Measurements from ENCODE around the gene PAQR4. TPM values are rescaled to one million over a fixed set of nuclear protein-coding genes. Genes with fewer than 3 reads are reported as not detected.
"Not testable (repeated sequence)": the region's sequence is repeated elsewhere in the genome, so short reads cannot be mapped to it uniquely, and the experiment has no call there.

PAQR4 gene
- total RNA-seq, 1 donor from 2014 or later = 7.4 TPM

DNA sequence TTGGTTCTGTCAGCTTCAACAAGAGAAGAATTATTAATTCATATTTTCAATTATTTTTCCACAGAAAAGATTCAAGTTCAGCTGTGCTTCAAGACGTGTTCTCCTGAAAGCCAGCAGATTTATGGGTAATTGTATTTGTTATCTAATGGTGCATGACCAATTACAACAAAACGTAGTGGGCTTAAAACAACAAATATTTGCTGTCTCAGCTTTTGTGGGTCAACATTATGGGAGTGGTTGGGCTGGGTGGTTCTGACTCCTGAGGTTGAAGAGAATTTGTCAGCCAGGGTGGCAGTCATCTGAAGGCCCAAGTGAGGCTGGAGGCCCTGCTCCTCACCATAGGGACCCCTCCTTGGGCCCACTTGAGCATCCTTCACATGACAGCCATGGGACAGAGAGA is 29.2 kb upstream of the PAQR4 start:
- Histone ChIP-seq H3K27ac (no peak overlapping the region), H3K9me3 (no peaks in the 10 kb centered on the region), H3K27me3 (no peaks in the 10 kb centered on the region), H3K36me3 (peaks cover 83% of the 10 kb centered on the region), H3K4me3 (no peak overlapping the region), H3K4me1 (no peaks in the 10 kb centered on the region)
- TF ChIP-seq, protein P1, sequence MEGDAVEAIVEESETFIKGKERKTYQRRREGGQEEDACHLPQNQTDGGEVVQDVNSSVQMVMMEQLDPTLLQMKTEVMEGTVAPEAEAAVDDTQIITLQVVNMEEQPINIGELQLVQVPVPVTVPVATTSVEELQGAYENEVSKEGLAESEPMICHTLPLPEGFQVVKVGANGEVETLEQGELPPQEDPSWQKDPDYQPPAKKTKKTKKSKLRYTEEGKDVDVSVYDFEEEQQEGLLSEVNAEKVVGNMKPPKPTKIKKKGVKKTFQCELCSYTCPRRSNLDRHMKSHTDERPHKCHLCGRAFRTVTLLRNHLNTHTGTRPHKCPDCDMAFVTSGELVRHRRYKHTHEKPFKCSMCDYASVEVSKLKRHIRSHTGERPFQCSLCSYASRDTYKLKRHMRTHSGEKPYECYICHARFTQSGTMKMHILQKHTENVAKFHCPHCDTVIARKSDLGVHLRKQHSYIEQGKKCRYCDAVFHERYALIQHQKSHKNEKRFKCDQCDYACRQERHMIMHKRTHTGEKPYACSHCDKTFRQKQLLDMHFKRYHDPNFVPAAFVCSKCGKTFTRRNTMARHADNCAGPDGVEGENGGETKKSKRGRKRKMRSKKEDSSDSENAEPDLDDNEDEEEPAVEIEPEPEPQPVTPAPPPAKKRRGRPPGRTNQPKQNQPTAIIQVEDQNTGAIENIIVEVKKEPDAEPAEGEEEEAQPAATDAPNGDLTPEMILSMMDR (IDR thresholded peaks at IDR 0.05) = no peak
- intact Hi-C loops (cut with DNase I) = no loop called here
- ATAC-seq (no peak), DNase-seq (no peak)

DNA sequence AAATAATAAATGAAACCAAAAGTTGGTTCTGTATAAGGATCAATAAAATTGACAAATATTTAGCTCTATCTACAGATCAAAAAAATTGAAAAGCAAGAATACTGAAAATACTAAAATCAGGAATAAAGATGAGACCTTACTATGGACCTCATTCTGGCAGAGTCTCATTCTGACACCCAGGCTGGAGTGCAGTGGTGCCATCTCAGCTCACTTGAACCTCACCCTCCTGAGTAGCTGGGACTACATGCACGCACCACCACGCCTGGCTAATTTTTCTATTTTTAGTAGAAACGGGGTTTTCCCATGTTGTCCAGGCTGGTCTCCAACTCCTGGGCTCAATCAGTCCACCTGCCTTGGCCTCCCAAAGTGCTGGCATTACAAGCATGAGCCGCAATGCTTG is 27.1 kb upstream of the PAQR4 start:
- Histone ChIP-seq H3K36me3 (peaks cover 63% of the 10 kb centered on the region), H3K4me1 (no peaks in the 10 kb centered on the region), H3K27ac (no peak overlapping the region), H3K4me3 (no peak overlapping the region), H3K9me3 (no peaks in the 10 kb centered on the region), H3K27me3 (no peaks in the 10 kb centered on the region)
- no peak for DNase-seq
- no peak for ATAC-seq
- intact Hi-C loops (cut with DNase I) = no loop called here
- TF ChIP-seq, protein P1 (IDR thresholded peaks at IDR 0.05) = no peak

DNA sequence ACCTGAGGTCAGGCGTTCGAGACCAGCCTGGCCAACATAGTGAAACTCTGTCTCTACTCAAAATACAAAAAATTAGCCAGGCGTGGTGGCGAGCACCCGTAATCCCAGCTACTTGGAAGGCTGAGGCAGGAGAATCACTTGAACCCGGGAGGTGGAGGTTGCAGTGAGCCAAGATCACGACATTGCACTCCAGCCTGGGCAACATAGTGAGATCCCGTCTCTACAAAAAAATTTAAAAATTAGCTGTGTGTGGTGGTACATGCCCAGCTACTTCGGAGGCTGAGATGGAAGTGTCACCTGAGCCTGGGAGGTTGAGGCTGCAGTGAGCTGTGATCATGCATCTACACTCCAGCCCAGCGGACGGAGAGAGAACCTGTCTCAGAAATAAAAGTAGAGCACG is 25.4 kb upstream of the PAQR4 start:
- H3K27ac ChIP-seq; DNase-seq; intact Hi-C loops (cut with DNase I); H3K9me3 ChIP-seq; H3K4me3 ChIP-seq; ATAC-seq; H3K27me3 ChIP-seq; H3K4me1 ChIP-seq: not testable (repeated sequence)
- H3K36me3 ChIP-seq = peaks cover 47% of the 10 kb centered on the region

- Histone ChIP-seq H3K9me3 (no peaks in the 10 kb centered on the region), H3K27me3 (no peaks in the 10 kb centered on the region), H3K36me3 (peaks cover 22% of the 10 kb centered on the region), H3K27ac (no peak overlapping the region), H3K4me1 (no peaks in the 10 kb centered on the region), H3K4me3 (no peak overlapping the region)
- DNase-seq (no peak), ATAC-seq (no peak)
- TF ChIP-seq, protein P1 (IDR thresholded peaks at IDR 0.05) = no peak
- intact Hi-C loops (cut with DNase I) = no loop called here
These were observed 22.5 kb upstream of the PAQR4 start for GRCh38 chr16:2946649-2947048.

- Histone ChIP-seq H3K36me3 (peaks cover 8% of the 10 kb centered on the region), H3K9me3 (no peaks in the 10 kb centered on the region), H3K4me3 (no peak overlapping the region), H3K27ac (no peak overlapping the region), H3K4me1 (no peaks in the 10 kb centered on the region), H3K27me3 (peaks cover 6% of the 10 kb centered on the region)
- DNase-seq (no peak), ATAC-seq (peak; percentile 24)
- TF ChIP-seq, protein P1 (IDR thresholded peaks at IDR 0.05) = no peak
- intact Hi-C loops (cut with DNase I) = no loop called here
These were observed 20.1 kb upstream of the PAQR4 start for GRCh38 chr16:2948807-2949704.

- TF ChIP-seq, protein P1 (IDR thresholded peaks at IDR 0.05) = no peak
- H3K9me3 ChIP-seq = no peaks in the 10 kb centered on the region
- H3K4me3 ChIP-seq = no peak overlapping the region
- no peak overlapping the region for H3K27ac ChIP-seq
- DNase-seq (no peak), ATAC-seq (no peak)
- H3K36me3 ChIP-seq = peaks cover 5% of the 10 kb centered on the region
- no peaks in the 10 kb centered on the region for H3K4me1 ChIP-seq
- H3K27me3 ChIP-seq = peaks cover 14% of the 10 kb centered on the region
- intact Hi-C loops (cut with DNase I) = no loop called here
These were observed 19.3 kb upstream of the PAQR4 start for GRCh38 chr16:2949705-2950352.

All from upper lobe of right lung (tissue), 1 donor.